HG02588 (cell line): ENCODE data around the gene SNX1.

Source experiments
- ATAC-seq: cut with Tn5 transposase; IDR thresholded peaks from one replicate; pipeline ENCODE4 v1.9.1; 2021; ENCODE audit warnings: mild to moderate bottlenecking, moderate library complexity; ENCODE audit not compliant: unreplicated experiment

SNX1 gene

GRCh38 chr15:64161688-64162477, 66.1 kb downstream of the SNX1 start:
- ATAC-seq = no peak

GRCh38 chr15:64162478-64162868, 66.7 kb downstream of the SNX1 start:
- peak; percentile 11 for ATAC-seq

DNA sequence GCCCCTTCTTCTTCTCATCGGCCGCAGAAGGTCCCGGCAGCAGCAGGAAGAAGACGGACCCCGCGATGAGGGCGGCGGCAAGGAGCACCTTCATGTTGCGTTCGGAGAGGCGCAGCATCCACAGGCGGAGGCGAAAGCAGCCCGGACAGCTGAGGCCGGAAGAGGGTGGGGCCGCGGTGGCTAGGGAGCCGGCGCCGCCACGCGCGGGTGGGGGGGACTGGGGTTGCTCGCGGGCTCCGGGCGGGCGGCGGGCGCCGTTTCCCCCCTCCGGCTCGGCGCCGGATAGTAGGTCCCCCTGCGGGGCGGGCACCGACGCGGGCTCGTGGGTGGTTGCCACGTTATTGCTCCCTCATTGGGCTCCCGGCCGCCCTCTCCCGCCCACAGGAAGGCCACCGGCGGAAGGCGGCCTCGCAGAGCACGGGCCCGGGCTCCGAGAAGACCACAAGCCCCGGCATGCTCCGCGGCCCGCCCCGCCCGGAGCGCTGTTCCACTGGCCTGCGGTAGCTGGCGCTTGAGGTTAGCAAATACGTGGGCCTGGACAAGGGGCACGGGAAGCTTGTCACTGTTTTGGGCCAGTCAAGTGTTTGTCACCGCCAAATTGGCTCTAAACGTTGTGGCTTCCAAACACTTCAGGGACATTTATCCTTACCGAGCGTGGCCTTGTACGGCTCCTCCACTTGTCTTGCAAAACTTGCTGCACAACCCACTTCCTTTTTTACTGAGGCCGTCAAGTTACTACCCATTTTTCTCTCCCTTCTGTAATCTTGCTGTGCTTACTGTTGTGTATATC, 67.3 kb downstream of the SNX1 start, which contains the start of gene PPIB:
Gene PPIB (minus strand): TSS at position 154 of the 790 bp plus-strand sequence. CDS start 36 bp downstream, at position 118.
- ATAC-seq = peak; percentile 91

DNA sequence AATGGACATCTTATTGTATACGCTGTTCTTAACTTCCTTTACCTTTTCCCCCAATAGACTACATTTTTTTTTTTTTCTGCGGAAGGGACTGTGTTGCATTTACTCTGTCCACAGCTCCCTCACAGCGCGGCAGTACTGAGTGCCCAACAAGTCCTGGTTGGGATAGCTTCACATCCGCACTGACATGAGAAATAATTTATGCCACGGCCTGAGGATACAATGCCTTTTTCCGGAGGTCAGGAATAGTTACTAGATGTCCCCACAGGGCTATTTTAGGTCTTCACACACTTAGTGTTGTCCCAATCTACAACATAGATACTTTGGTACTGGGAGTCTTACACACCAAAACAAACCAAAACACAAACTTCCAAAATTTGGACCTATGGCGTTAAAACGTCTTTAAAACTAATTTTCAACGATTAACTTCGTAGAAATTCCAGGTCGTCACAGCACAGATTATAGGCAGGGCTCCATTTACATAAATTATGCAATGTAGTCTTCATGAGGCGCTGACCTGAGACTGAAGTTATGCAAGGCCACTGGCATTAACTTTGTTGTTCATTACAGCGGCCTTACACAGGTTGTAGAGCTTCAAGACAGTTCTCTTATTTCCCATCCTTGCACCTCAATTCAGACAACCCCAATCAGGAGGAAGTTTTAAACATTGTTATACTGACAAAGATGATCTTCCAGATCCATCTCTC, 68.0 kb downstream of the SNX1 start:
- peak; percentile 2 for ATAC-seq

DNA sequence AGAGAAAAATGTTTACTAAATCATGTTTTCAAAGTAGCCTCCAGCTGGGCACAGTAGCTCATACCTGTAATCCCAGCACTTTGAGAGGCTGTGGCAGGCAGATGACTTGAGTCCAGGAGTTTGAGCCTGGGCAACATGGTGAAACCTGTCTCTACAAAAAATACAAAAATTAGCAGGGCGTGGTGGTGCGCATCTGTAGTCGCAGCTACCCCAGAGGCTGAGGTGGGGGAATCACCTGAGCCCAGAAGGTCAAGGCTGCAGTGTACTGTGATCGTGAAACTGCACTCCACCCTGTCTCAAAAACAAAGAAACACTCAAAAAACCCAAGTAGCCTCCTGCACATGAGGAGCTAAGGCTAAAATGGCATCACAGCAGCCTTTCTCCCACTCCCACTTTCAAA, 68.7 kb downstream of the SNX1 start:
- ATAC-seq = no peak

DNA sequence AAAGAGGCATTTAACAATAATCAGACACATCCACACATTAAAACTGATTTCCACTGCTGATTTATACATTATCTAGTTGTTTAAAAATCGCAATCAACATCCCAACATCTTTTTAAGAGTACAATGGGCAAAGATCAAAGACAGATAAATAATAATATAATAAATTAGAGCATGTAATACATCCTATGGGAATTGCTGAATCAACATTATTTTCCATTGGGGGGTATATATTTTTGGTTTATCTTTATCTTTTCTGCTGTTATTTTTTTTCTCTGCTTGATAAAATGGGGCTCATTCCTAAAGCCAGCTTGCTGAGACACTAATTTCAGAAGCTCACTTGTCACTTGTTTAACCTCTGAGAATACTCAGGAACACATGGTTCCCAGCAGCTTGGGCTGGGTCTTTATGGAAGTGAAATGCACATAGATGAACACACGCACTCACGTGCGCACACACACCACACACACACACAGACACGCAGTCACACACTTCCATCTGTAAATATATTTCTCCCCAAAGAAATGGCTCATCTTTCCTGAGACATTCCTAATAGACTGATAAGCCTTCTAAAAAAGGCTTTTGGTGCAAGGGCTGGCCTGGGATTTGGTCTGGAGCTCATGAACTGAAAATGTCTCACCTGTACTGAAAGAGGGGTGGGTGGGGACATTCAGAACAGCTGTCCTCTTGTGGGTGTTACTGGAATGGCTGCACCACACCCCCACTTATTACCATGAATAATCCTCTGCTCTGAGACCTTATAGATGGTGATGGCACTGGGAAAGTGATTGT, 70.5 kb downstream of the SNX1 start:
- ATAC-seq = no peak

DNA sequence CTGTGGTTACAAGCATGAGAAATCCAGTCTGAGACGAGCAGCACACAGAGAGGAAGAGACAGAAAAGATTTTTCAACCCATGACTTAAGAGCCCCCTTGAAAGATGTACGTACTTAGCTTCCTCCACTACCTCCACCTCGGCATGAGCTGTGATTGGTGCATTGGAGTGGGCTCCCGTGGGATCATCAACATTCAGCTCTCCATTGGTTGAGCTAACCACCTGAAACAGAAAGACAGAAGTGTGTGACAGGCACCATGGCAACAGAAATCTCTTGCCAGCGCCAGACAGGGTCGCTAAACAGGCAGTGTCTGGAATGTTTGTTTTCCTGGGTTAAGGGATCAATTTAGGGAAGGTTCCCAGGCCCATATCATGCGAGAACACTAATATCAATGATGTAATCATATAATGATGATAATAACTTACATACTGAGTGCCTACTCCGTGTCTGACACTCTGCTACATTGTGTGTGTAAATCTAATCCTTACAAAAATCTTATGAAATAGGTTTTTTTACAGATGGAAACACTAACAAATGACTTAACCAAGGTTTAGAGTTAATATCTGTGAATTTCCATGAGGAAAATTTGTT, 84.5 kb downstream of the SNX1 start:
- no peak for ATAC-seq

- ATAC-seq = no peak
These were observed 87.1 kb downstream of the SNX1 start for GRCh38 chr15:64182859-64183370.

DNA sequence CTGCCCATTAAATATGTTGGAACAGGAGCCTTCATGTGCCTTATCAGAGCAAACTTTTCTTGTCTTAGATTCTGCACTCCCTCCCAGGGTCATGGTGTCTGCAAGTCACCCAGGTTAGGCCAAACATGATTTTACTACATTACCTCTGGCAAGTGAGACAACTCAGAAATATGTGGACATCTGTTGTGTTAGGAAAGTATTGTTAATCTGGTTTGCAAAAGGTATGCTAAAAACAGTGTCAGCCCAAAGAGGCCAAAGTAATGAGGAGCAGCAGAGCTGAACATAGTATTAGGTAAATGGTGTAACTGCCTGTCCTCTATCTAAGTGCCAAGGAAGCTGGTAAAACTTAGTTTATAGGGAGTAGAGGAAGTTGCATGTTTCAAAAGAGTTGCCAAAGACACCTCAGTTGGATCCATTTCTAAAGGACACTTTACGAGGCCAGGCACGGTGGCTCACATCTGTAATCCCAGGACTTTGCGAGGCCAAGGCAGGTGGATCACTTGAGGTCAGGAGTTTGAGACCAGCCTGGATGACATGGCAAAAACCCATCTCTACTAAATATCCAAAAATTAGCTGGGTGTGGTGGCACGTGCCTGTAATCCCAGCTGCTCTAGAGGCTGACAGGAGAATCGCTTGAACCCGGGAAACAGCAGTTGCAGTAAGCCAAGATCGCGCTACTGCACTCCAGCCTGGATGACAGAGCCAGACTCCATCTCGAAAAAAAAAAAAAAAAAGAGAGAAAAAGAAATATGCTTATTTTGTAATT, 89.5 kb downstream of the SNX1 start:
- no peak for ATAC-seq

GRCh38 chr15:64187396-64188191, 91.8 kb downstream of the SNX1 start:
- no peak for ATAC-seq
